ENCODE results near the gene SMOC2.

Gene SMOC2

GRCh38 chr6:168590406-168590805 is 149.4 kb downstream of the SMOC2 start:
- TF ChIP-seq TAF1 (IDR thresholded peaks at IDR 0.05; ENCODE audit: low read depth) (no peak), CEBPB (IDR thresholded peaks at IDR 0.05) (no peak), ZBTB7A (IDR thresholded peaks at IDR 0.05; ENCODE audit: low read depth) (no peak), RAD21 (IDR thresholded peaks at IDR 0.05; ENCODE audit: low read depth) (no peak), USF1 (IDR thresholded peaks at IDR 0.05) (no peak), REST (IDR thresholded peaks at IDR 0.05; ENCODE audit: low read depth) (no peak), TCF12 (IDR thresholded peaks at IDR 0.05; ENCODE audit: low read depth) (no peak), EGR1 (IDR thresholded peaks at IDR 0.05) (no peak), EP300 (IDR thresholded peaks at IDR 0.05; ENCODE audit: borderline replicate concordance) (no peak), CREB1 (IDR thresholded peaks at IDR 0.05; ENCODE audit: low read depth) (no peak), NFIC (IDR thresholded peaks at IDR 0.05) (no peak), FOXM1 (IDR thresholded peaks at IDR 0.05; ENCODE audit: borderline replicate concordance, low read depth) (no peak), YY1 (IDR thresholded peaks at IDR 0.05; ENCODE audit: low read depth) (no peak)

- TF ChIP-seq REST (IDR thresholded peaks at IDR 0.05; ENCODE audit: low read depth), result no peak
- no peak for TF ChIP-seq EGR1 (IDR thresholded peaks at IDR 0.05)
- TF ChIP-seq, protein P1, sequence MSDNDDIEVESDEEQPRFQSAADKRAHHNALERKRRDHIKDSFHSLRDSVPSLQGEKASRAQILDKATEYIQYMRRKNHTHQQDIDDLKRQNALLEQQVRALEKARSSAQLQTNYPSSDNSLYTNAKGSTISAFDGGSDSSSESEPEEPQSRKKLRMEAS (IDR thresholded peaks at IDR 0.05), result no peak
- no peak for TF ChIP-seq CEBPB (IDR thresholded peaks at IDR 0.05)
- TF ChIP-seq NFIC (IDR thresholded peaks at IDR 0.05), result no peak
- no peak for TF ChIP-seq TAF1 (IDR thresholded peaks at IDR 0.05; ENCODE audit: low read depth)
- TF ChIP-seq TCF12 (IDR thresholded peaks at IDR 0.05; ENCODE audit: low read depth), result no peak
- TF ChIP-seq EP300 (IDR thresholded peaks at IDR 0.05; ENCODE audit: borderline replicate concordance), result no peak
- no peak for TF ChIP-seq ZBTB7A (IDR thresholded peaks at IDR 0.05; ENCODE audit: low read depth)
- no peak for TF ChIP-seq TEAD4 (IDR thresholded peaks at IDR 0.05)
- no peak for TF ChIP-seq YY1 (IDR thresholded peaks at IDR 0.05; ENCODE audit: low read depth)
- no peak for TF ChIP-seq CREB1 (IDR thresholded peaks at IDR 0.05; ENCODE audit: low read depth)
- no peak for TF ChIP-seq USF1 (IDR thresholded peaks at IDR 0.05)
- TF ChIP-seq FOXM1 (IDR thresholded peaks at IDR 0.05; ENCODE audit: borderline replicate concordance, low read depth), result no peak
- TF ChIP-seq RAD21 (IDR thresholded peaks at IDR 0.05; ENCODE audit: low read depth), result no peak
These were observed 155.4 kb downstream of the SMOC2 start for GRCh38 chr6:168596344-168596743.

GRCh38 chr6:168597471-168597875 is 156.5 kb downstream of the SMOC2 start:
- TF ChIP-seq TEAD4 (IDR thresholded peaks at IDR 0.05), result no peak
- no peak for TF ChIP-seq TAF1 (IDR thresholded peaks at IDR 0.05; ENCODE audit: low read depth)
- TF ChIP-seq CEBPB (IDR thresholded peaks at IDR 0.05), result no peak
- TF ChIP-seq RAD21 (IDR thresholded peaks at IDR 0.05; ENCODE audit: low read depth), result no peak
- no peak for TF ChIP-seq REST (IDR thresholded peaks at IDR 0.05; ENCODE audit: low read depth)
- no peak for TF ChIP-seq FOXM1 (IDR thresholded peaks at IDR 0.05; ENCODE audit: borderline replicate concordance, low read depth)
- TF ChIP-seq, protein P1 (IDR thresholded peaks at IDR 0.05), result no peak
- TF ChIP-seq EGR1 (IDR thresholded peaks at IDR 0.05), result no peak
- TF ChIP-seq USF1 (IDR thresholded peaks at IDR 0.05), result no peak
- no peak for TF ChIP-seq NFIC (IDR thresholded peaks at IDR 0.05)
- no peak for TF ChIP-seq TCF12 (IDR thresholded peaks at IDR 0.05; ENCODE audit: low read depth)
- no peak for TF ChIP-seq CREB1 (IDR thresholded peaks at IDR 0.05; ENCODE audit: low read depth)
- TF ChIP-seq ZBTB7A (IDR thresholded peaks at IDR 0.05; ENCODE audit: low read depth), result no peak
- no peak for TF ChIP-seq YY1 (IDR thresholded peaks at IDR 0.05; ENCODE audit: low read depth)
- no peak for TF ChIP-seq EP300 (IDR thresholded peaks at IDR 0.05; ENCODE audit: borderline replicate concordance)
